Neuronal stem cell (in vitro differentiated cells): Measurements from ENCODE around the gene COG4.

Experiments used
- DNase-seq: peaks from one replicate; pipeline ENCODE4 v3.0.0-alpha.2; 2013; ENCODE audit warnings: low spot score
- H2AFZ ChIP-seq: one replicate; pipeline ENCODE4 v1.6.1; 2013; ENCODE audit warnings: mild to moderate bottlenecking, low read length, inconsistent platforms
- H2AK5ac ChIP-seq: 2 replicates; pipeline ENCODE4 v1.6.1; 2013; ENCODE audit warnings: low read depth, mild to moderate bottlenecking, inconsistent platforms, low read length, moderate library complexity, mixed read lengths
- H2BK120ac ChIP-seq: 2 replicates; pipeline ENCODE4 v1.6.1; 2013; ENCODE audit warnings: low read depth, mild to moderate bottlenecking, inconsistent platforms, low read length, moderate library complexity, mixed read lengths
- H2BK12ac ChIP-seq: one replicate; pipeline ENCODE4 v1.6.1; 2013; ENCODE audit warnings: low read length, inconsistent platforms
- H2BK15ac ChIP-seq: 2 replicates; pipeline ENCODE4 v1.6.1; 2013; ENCODE audit warnings: mild to moderate bottlenecking, low read length, inconsistent platforms, mixed read lengths
- H2BK5ac ChIP-seq: one replicate; pipeline ENCODE4 v1.6.1; 2013; ENCODE audit warnings: inconsistent platforms, mild to moderate bottlenecking, low read length, moderate library complexity
- H3K14ac ChIP-seq: one replicate; pipeline ENCODE4 v1.6.1; 2013; ENCODE audit warnings: low read length, inconsistent platforms
- H3K18ac ChIP-seq: 2 replicates; pipeline ENCODE4 v1.6.1; 2013; ENCODE audit warnings: low read length, inconsistent platforms
- H3K23ac ChIP-seq: 2 replicates; pipeline ENCODE4 v1.6.1; 2013; ENCODE audit warnings: low read depth, mild to moderate bottlenecking, mixed read lengths, low read length, inconsistent platforms; ENCODE audit not compliant: poor library complexity
- H3K27ac ChIP-seq: replicated peaks from 3 replicates; pipeline ENCODE4 v1.5.1; 2013; ENCODE audit warnings: low read length, inconsistent platforms
- H3K27me3 ChIP-seq, 3 experiments: 2 replicates each; pipeline ENCODE4 v1.6.1; 2013; ENCODE audit warnings: low read length in 3 of 3, mild to moderate bottlenecking in 2 of 3, inconsistent platforms in 1 of 3, low read depth in 1 of 3, mixed read lengths in 1 of 3, moderate library complexity in 1 of 3; ENCODE audit not compliant: control insufficient read depth in 3 of 3, insufficient read depth in 3 of 3
- H3K36me3 ChIP-seq, 2 donors: replicated peaks in 1 of 2; 2 replicates each; pipeline ENCODE4 v1.6.1; 2013; ENCODE audit warnings: low read length in 2 of 2; ENCODE audit not compliant: control insufficient read depth in 2 of 2, insufficient read depth in 2 of 2
- H3K4ac ChIP-seq: 2 replicates; pipeline ENCODE4 v1.6.1; 2013; ENCODE audit warnings: inconsistent platforms, mild to moderate bottlenecking, low read length, moderate library complexity
- H3K4me1 ChIP-seq, 2 donors: 1 replicate in 1 of 2; 2 replicates in 1 of 2; pipeline ENCODE4 v1.6.1; 2013; ENCODE audit warnings: low read length in 2 of 2, low read depth in 1 of 2; ENCODE audit not compliant: control insufficient read depth in 2 of 2, insufficient read depth in 1 of 2
- H3K4me2 ChIP-seq: one replicate; pipeline ENCODE4 v1.6.1; 2013; ENCODE audit warnings: mild to moderate bottlenecking, low read length, inconsistent platforms; ENCODE audit not compliant: insufficient read depth, poor library complexity, severe bottlenecking
- H3K4me3 ChIP-seq, 2 donors: 2 replicates each; pipeline ENCODE4 v1.5.1; 2013; ENCODE audit warnings: low read length in 2 of 2, mild to moderate bottlenecking in 2 of 2, inconsistent platforms in 1 of 2, moderate library complexity in 1 of 2
- H3K79me1 ChIP-seq: one replicate; pipeline ENCODE4 v1.6.1; 2013; ENCODE audit warnings: low read depth, mild to moderate bottlenecking, inconsistent platforms, low read length, moderate library complexity
- H3K9ac ChIP-seq: one replicate; pipeline ENCODE4 v1.6.1; 2013; ENCODE audit warnings: mild to moderate bottlenecking, low read depth, low read length, inconsistent platforms; ENCODE audit not compliant: poor library complexity
- H3K9me3 ChIP-seq, 2 donors: replicated peaks in 1 of 2; 2 replicates each; pipeline versions ENCODE3 to v1.6.1; 2013; ENCODE audit warnings: low read length in 2 of 2, mild to moderate bottlenecking in 2 of 2, inconsistent platforms in 1 of 2, low read depth in 1 of 2, mixed read lengths in 1 of 2, moderate library complexity in 1 of 2; ENCODE audit not compliant: control insufficient read depth in 2 of 2, insufficient read depth in 1 of 2
- H4K8ac ChIP-seq: one replicate; pipeline ENCODE4 v1.6.1; 2013; ENCODE audit warnings: low read depth, mild to moderate bottlenecking, inconsistent platforms, low read length, moderate library complexity
- H4K91ac ChIP-seq: one replicate; pipeline ENCODE4 v1.6.1; 2013; ENCODE audit warnings: low read length, low read depth, mild to moderate bottlenecking, inconsistent platforms; ENCODE audit not compliant: poor library complexity
- WGBS, 2 donors: extraction: QIAGEN DNeasy Blood & Tissue Kit; methylation state at CpG; one replicate each; pipeline ENCODE4 v1.1.7; 2013; ENCODE audit warnings: missing lambda C conversion rate in 2 of 2, mixed read lengths in 1 of 2; ENCODE audit not compliant: insufficient read length in 2 of 2, insufficient replicate concordance in 1 of 2; ENCODE audit errors: extremely low coverage in 2 of 2; 5-methylcytosine and 5-hydroxymethylcytosine counted together

COG4 gene

DNA sequence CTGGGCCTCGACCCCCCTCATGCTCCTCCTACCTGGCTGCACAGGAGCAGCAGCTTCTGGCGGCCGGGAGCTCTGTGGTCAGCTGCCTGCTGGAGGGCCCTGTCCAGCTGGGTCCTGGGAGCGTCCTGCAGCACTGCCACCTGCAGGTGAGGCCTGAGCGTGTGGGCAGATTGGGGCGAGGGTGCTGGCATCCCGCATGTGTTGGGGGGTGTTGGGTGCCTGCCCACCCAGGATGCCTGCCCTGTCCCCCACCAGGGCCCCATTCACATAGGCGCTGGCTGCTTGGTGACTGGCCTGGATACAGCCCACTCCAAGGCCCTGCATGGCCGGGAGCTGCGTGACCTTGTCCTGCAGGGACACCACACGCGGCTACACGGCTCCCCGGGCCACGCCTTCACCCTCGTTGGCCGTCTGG, 52.4 kb downstream of the COG4 start:
- no peaks in the 10 kb centered on the region for H3K36me3 ChIP-seq
- H2AK5ac ChIP-seq = peak overlapping the region; percentile 96
- DNase-seq = peak; percentile 30
- no peaks in the 10 kb centered on the region for H3K9me3 ChIP-seq
- H3K14ac ChIP-seq = no peak overlapping the region
- no peak overlapping the region for H2AFZ ChIP-seq
- peak overlapping the region; percentile 84 for H2BK12ac ChIP-seq
- no peak overlapping the region for H2BK120ac ChIP-seq
- H3K4me1 ChIP-seq = peaks cover 4 to 7% of the 10 kb centered on the region in 2 donors
- no peak overlapping the region for H3K4ac ChIP-seq
- peak overlapping the region; percentile 65 for H4K8ac ChIP-seq
- no CpG with 5 or more reads among the region's 17 CpGs for WGBS, 2 donors
- H2BK15ac ChIP-seq = peak overlapping the region; percentile 21
- H3K23ac ChIP-seq = peak overlapping the region; percentile 89
- no peak overlapping the region for H3K4me3 ChIP-seq
- H3K27ac ChIP-seq = no peak overlapping the region
- no peak overlapping the region for H3K4me2 ChIP-seq
- no peak overlapping the region for H4K91ac ChIP-seq
- no peaks in the 10 kb centered on the region for H3K27me3 ChIP-seq
- H3K9ac ChIP-seq = peak overlapping the region; percentile 72
- peak overlapping the region; percentile 83 for H3K18ac ChIP-seq
- H3K79me1 ChIP-seq = peaks cover 2% of the 10 kb centered on the region
- no peak overlapping the region for H2BK5ac ChIP-seq

GRCh38 chr16:70470141-70470926, 53.0 kb downstream of the COG4 start:
- Histone ChIP-seq H3K4me1 (peaks cover 2 to 7% of the 10 kb centered on the region in 2 donors), H3K9ac (no peak overlapping the region), H3K36me3 (no peaks in the 10 kb centered on the region), H4K8ac (peak overlapping the region; percentile 48), H3K4me2 (no peak overlapping the region), H2BK5ac (no peak overlapping the region), H3K14ac (no peak overlapping the region), H3K9me3 (no peaks in the 10 kb centered on the region), H3K18ac (peak overlapping the region; percentile 35), H3K23ac (peak overlapping the region; percentile 89), H3K27ac (no peak overlapping the region), H2BK12ac (peak overlapping the region; percentile 82), H3K4ac (no peak overlapping the region), H2BK15ac (peak overlapping the region; percentile 21), H3K4me3 (no peak overlapping the region), H2AK5ac (peak overlapping the region; percentile 96), H2AFZ (no peak overlapping the region), H3K79me1 (peaks cover 2% of the 10 kb centered on the region), H3K27me3 (no peaks in the 10 kb centered on the region), H2BK120ac (no peak overlapping the region), H4K91ac (no peak overlapping the region)
- no peak for DNase-seq
- WGBS, 2 donors = no CpG with 5 or more reads among the region's 10 CpGs

DNA sequence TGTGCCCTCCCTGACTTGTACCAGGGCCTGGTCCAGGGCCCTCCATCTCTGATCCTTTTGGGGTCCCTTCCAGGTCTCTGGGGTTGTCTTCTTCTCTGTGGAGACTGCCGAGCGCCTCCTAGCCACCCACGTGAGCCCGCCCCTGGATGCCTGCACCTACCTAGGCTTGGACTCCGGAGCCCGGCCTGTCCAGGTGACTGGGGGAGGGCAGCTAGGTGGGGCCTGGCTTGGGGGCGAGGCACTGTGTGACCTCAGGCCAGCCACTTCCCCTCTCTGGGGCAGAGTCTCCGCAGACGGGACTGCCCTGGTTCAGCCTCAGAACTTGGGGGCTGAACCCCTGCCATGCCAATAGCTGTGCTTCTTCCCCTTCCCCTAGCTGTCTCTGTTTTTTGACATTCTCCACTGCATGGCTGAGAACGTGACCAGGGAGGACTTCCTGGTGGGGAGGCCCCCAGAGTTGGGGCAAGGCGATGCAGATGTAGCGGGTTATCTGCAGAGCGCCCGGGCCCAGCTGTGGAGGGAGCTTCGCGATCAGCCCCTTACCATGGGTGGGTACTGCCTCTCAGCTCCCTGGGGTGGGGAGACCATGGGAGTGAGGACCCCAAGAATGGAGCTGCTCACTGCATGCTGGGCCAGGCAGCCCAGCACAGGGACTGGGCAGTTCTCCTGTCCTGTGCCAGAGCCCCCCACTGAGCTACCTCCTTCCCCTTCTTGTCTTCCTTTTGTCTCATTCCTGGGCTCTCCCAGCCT, 54.4 kb downstream of the COG4 start:
- no CpG with 5 or more reads among the region's 16 CpGs for WGBS, 2 donors
- Histone ChIP-seq H3K36me3 (no peaks in the 10 kb centered on the region), H3K4ac (no peak overlapping the region), H4K8ac (no peak overlapping the region), H4K91ac (no peak overlapping the region), H3K9me3 (no peaks in the 10 kb centered on the region), H3K14ac (no peak overlapping the region), H2BK120ac (no peak overlapping the region), H3K79me1 (peaks cover under 1% of the 10 kb centered on the region), H2AFZ (no peak overlapping the region), H2BK15ac (no peak overlapping the region), H3K18ac (no peak overlapping the region), H3K23ac (no peak overlapping the region), H3K27me3 (no peaks in the 10 kb centered on the region), H3K27ac (no peak overlapping the region), H3K4me3 (no peak overlapping the region), H3K9ac (no peak overlapping the region), H2BK5ac (no peak overlapping the region), H2AK5ac (no peak overlapping the region), H2BK12ac (no peak overlapping the region), H3K4me2 (no peak overlapping the region), H3K4me1 (peaks cover 0 to 7% of the 10 kb centered on the region in 2 donors)
- DNase-seq = no peak

GRCh38 chr16:70467608-70468007, 55.7 kb downstream of the COG4 start:
- Histone ChIP-seq H2AFZ (no peak overlapping the region), H3K4me2 (no peak overlapping the region), H2BK5ac (no peak overlapping the region), H4K8ac (no peak overlapping the region), H3K4ac (no peak overlapping the region), H3K14ac (no peak overlapping the region), H3K79me1 (no peaks in the 10 kb centered on the region), H3K27me3 (no peaks in the 10 kb centered on the region), H2AK5ac (no peak overlapping the region), H2BK15ac (no peak overlapping the region), H3K23ac (peak overlapping the region; percentile 20), H3K4me1 (peaks cover 0 to 7% of the 10 kb centered on the region in 2 donors), H3K9me3 (no peaks in the 10 kb centered on the region), H2BK12ac (no peak overlapping the region), H3K18ac (no peak overlapping the region), H2BK120ac (no peak overlapping the region), H3K27ac (no peak overlapping the region), H3K9ac (no peak overlapping the region), H4K91ac (no peak overlapping the region), H3K4me3 (no peak overlapping the region), H3K36me3 (no peaks in the 10 kb centered on the region)
- no peak for DNase-seq
- no CpG with 5 or more reads among the region's 8 CpGs for WGBS, 2 donors
